Left lobe of liver (tissue), 2 donors: ENCODE results near the gene LONP2. TPM values are rescaled to one million over a fixed set of nuclear protein-coding genes. Genes with fewer than 3 reads are reported as not detected.
"Not testable (repeated sequence)": the region's sequence is repeated elsewhere in the genome, so short reads cannot be mapped to it uniquely, and the experiment has no call there.

ENCODE experiments used
- ATAC-seq: fragments of 200-7000 bp; cut with Tn5 transposase; one replicate; pipeline ENCODE4 v1.9.1; 2020; ENCODE audit warnings: mild to moderate bottlenecking, moderate library complexity
- DNase-seq: peaks from one replicate; pipeline ENCODE4 v3.0.0-alpha.2; 2020; ENCODE audit warnings: low spot score
- total RNA-seq: library from RNA; stranded (reverse); gene quantifications from one replicate; pipeline ENCODE4 v1.2.1, GENCODE V29; 2021
- donor health status: DM: no; HTN: no; CAD: no; lungs with moderate emphysema.
- donor health status: DM: no; HTN: yes; CAD: no.

LONP2 gene
- total RNA-seq, 1 donor from 2014 or later = 162 TPM

DNA sequence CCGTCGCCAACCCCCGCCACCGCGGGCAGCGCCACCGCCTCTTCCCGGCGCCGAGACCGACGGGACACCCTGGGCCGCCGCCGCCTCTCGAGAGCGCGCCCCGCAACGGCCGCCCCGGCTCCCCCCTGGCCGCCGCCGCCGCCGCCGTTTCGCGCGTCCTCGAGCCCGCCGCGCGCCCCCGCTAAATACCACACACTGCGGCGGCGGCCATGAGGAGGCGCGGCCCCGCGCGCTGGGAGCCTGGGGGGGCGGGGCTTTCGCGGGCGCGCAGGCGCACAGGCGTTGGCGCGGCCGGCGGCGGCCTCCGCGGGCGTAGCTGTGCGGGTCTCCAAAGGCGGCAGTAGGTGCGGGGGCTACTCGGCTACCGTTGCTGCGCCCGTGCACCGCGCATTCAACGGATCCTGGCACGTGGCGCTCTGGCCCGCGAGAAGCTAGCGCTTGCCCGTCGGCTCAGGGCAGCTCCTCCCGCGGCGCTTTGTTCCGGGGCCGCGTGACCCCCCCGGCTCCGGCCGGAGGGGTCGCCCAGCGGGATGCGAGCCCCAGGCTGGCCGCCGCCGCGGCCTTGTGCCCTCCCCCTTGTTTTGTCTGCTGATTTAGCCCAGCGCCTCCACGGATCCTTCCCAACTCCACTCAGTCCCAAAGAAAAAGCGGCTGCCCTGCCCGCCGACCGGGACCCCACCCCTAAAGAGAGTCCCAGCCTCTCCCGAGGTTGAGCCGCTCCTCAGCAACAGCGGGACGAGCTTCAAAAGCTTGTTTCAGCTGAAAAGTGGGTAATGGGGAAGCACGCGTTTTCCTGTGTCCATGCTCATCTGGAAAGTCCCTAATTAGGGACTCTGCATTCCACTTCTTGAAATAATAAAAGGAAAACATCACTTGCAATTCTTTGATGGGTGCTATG lies 141.4 kb downstream of the LONP2 start, which contains the start of gene SIAH1:
Gene SIAH1 (minus strand): TSS at position 161 of the 898 bp plus-strand sequence. CDS start 22,985 bp downstream, outside the sequence.
- peak; percentile 91 for DNase-seq
- peak; percentile 85 for ATAC-seq

DNA sequence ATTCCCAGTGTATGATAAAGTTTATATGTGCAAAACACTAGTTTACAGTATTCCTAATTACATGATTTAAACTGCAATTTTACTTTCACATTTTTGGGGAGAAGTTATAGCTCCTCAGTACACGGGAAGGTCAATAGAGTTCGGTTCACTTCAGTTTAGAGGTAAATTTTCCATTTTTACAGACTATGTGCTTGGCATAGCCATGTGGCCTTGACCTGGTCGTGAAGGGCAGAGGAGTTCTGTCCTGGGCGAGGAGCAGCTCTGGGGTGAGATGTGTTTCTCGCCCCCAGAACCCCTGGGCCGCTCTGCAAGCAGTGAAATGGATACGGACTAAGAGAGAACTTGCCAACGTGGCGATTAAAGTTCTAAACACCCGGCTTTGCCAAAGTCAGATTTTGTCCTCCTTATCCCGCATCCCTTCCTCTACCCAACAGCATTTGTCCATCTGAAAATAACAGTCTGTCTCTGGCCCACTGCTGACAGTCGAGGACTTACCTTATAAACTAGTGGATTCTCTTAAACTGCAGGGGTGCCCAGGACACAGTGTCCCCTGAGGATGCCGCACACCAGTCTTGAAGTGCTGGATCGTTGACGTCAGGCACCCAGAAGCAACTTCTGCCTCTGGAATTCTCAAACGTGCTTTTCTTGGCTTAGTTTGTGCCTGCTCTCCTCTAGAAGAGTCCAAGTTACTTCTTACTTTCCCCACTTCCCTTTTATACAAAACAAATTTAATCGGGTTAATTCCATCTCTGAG lies 142.6 kb downstream of the LONP2 start:
- no peak for DNase-seq
- ATAC-seq = no peak

DNA sequence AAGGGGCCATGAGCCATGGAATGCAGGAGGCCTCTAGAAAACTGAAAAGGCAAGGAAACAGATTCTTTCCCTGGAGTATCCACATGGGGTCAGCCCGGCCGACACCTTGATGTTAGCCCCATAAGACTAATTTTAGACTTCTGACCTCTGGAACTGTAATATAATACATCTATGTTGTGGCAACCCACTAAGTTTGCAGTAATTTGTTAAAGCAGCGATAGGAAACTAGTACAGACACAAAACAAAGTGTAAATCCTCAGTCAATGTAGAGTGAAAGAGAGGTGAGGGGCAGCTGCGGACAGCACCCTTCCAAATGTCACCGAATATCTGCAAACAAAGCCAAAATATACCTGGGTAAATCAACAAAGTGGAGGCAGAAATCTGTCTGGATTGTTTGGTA lies 148.3 kb downstream of the LONP2 start:
- ATAC-seq (no peak), DNase-seq (no peak)

DNA sequence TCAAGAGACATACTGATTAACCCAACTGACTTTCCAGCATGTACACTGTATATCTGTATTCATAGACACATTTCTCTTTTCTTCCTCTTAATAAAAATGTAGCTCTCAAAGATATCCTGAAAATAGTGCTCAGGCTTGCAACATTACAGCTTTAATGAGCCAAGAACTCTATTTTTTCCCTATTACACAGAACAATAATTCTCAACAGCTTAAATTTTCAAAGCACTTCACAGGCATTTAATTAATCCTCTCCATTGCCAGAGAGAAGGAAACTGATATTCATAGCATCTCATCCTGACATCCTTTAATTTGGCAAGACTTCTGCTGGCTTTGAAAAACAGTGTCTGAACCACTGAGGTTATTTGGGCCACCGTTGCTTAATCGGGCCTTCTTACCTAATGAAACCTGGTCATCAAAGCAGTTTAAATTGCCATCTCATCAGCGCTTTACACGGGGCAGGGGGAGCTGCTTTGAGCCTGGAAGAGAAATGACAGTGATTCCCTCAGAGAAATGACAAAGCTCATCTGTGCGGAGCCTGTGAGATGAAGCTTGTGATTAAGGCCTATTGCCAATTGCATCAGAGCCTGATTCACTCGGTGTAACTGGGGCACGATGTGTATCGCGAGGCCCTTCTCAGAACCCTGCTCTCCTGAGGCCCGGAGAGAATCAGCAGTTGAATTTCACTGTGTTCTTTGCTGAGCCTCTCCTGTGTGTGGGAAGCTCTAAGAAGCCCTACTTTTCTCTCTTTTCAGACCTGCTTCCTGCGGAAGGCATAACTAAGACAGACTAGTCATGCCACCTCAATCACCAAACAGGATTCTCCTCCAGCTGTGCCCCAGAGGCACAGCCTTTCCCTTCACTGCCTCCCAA lies 149.6 kb downstream of the LONP2 start:
- ATAC-seq (peak; percentile 58), DNase-seq (peak; percentile 40)

DNA sequence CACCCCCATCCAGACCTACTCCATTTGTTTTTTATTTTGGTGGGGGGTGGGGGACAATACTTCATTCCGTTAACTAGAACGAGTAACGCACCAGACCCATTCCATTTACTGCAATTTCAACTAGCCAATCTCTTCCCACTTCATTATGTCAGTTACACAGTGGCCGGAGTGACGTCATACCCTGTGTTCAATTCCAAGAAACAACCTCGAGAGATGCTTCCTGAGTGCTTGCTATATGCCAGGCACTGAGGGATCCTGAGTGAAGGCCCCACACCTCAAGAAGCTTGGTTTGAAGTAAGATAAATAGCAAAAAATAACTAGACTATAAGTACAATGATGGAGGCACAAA lies 150.2 kb downstream of the LONP2 start:
- DNase-seq (no peak), ATAC-seq (no peak)

DNA sequence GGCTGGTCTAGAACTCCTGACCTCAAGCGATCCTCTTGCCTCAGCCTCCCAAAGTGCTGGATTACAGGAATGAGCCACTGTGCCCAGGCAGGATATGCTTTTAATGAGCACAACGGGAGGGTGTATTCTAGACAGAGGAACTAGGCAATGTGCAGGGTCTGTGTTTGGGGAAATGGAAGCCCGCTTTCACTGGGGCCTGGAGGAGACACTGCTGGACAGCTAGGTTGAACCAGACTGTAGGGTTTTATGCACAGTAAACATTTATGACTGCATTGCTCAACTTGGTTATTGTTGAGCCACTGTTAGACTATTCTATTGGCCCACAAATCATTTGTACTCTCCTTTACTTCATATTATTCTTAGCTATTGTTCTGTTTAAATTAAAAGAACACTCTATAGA lies 151.3 kb downstream of the LONP2 start:
- no peak for DNase-seq
- ATAC-seq = peak; percentile 24

DNA sequence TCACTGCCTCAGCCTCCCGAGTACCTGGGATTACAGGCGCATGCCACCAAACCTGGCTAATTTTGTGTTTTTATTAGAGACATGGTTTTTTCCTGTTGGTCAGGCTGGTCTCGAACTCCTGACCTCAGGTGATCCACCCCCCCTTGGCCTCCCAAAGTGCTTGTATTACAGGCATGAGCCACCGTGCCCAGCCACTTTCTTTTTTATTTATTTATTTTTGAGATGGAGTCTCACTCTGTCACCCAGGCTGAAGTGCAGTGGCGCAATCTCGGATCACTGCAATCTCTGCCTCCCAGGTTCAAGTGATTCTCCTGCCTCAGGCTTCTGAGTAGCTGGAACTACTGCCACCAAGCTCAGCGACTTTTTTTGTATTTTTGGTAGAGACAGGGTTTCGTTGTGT lies 158.4 kb downstream of the LONP2 start:
- DNase-seq, ATAC-seq: not testable (repeated sequence)

DNA sequence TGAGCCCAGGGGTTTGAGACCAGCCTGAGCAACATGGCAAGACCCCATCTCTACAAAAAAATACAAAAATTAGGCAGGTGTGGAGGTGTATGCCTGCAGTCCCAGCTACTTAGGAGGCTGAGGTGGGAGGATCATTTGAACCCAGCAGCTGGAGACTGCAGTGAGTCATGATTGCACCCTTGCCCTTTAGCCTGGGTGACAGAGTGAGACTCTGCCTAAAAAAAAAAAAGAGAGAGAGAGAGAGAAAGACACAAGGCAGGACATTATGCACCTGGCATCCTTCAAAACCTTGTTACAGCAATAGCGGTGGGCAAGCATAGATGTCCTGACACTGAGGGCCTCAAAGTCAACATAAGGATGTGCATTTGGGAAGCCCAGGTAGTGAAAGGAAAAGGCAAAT lies 161.1 kb downstream of the LONP2 start:
- ATAC-seq (no peak), DNase-seq (no peak)

DNA sequence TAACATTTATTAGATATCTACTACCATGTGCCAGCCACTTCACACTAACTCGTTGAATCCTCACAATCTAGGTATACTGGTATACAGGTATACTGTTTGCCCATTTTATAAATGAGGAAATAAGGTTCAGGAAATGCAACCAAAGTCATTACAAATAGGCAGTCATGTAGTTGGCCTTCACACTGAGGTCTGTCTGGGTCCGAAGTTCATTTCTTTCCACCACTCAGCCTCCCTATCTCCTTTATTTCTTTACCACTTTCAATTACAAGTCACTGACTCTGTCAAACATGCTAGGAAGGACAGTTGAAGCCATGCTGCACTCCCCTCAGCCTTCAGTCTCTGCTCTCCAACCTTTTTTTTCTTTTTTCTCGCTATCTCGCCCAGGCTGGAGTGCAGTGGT lies 161.8 kb downstream of the LONP2 start:
- DNase-seq (no peak), ATAC-seq (peak; percentile 38)

Other genes starting within 250 kb of the LONP2 start
- 0.08 TPM for gene ABCC12, start 88.3 kb upstream of the LONP2 start, total RNA-seq
- 5.8 TPM for gene ABCC11, start 3.2 kb downstream of the LONP2 start, total RNA-seq
- 6.9 TPM for gene SIAH1, start 141.1 kb downstream of the LONP2 start, total RNA-seq